HepG2 (cell line): ENCODE data around the gene MLLT10. TPM values are rescaled to one million over a fixed set of nuclear protein-coding genes. Genes with fewer than 3 reads are reported as not detected.

Experiments
- CEBPG ChIP-seq: IDR thresholded peaks from 2 replicates; pipeline ENCODE4 v1.6.1; 2016
- ELF3 ChIP-seq: IDR thresholded peaks from 2 replicates; pipeline ENCODE4 v1.6.1; 2016; ENCODE audit warnings: missing genetic modification reagents, missing compliant biosample characterization
- FIP1L1 ChIP-seq: fragments of 200-400 bp; formaldehyde crosslinking; IDR thresholded peaks from 2 replicates; pipeline ENCODE4 v1.6.1; 2018; ENCODE audit warnings: low read depth, mild to moderate bottlenecking, low read length, moderate library complexity, borderline replicate concordance; ENCODE audit not compliant: insufficient read depth
- FOXA1 ChIP-seq, 2 experiments: fragments of 450-650 bp in 1 of 2; sonication (generic) in 1 of 2; formaldehyde crosslinking in 1 of 2; IDR thresholded peaks; 2 replicates each; pipeline versions ENCODE4 v1.4.0 to v1.6.1; 2016 to 2020; ENCODE audit warnings: missing genetic modification reagents in 1 of 2
- HOXA3 ChIP-seq: sonication (generic); formaldehyde crosslinking; IDR thresholded peaks from 2 replicates; pipeline ENCODE4 v1.5.0; 2020; ENCODE audit warnings: missing genetic modification reagents
- HOXA5 ChIP-seq: sonication (generic); formaldehyde crosslinking; IDR thresholded peaks from 2 replicates; pipeline ENCODE4 v1.4.0; 2020; ENCODE audit warnings: missing genetic modification reagents
- KLF9 ChIP-seq: IDR thresholded peaks from 2 replicates; pipeline ENCODE4 v1.6.1; 2016; ENCODE audit warnings: low read depth
- NONO ChIP-seq, 2 experiments: fragments of 450-650 bp in 1 of 2; sonication (generic) in 1 of 2; formaldehyde crosslinking in 1 of 2; IDR thresholded peaks in 1 of 2; conservative IDR thresholded peaks in 1 of 2; 2 replicates each; pipeline versions ENCODE4 v1.6.1 to v1.8.0; 2017 to 2022; ENCODE audit warnings: mild to moderate bottlenecking in 1 of 2, missing genetic modification reagents in 1 of 2, moderate library complexity in 1 of 2
- RBM22 ChIP-seq: fragments of 200-400 bp; formaldehyde crosslinking; optimal IDR thresholded peaks from 2 replicates; pipeline ENCODE3; 2017; ENCODE audit warnings: mild to moderate bottlenecking, low read length, moderate library complexity
- RFXAP ChIP-seq: sonication (generic); formaldehyde crosslinking; IDR thresholded peaks from 2 replicates; pipeline ENCODE4 v1.4.0; 2020; ENCODE audit warnings: missing genetic modification reagents, borderline replicate concordance
- SALL1 ChIP-seq: sonication (generic); formaldehyde crosslinking; IDR thresholded peaks from 2 replicates; pipeline ENCODE4 v1.8.0; 2022; ENCODE audit warnings: mild to moderate bottlenecking, missing genetic modification reagents
- SCMH1 ChIP-seq: sonication (generic); formaldehyde crosslinking; IDR thresholded peaks from 2 replicates; pipeline ENCODE4 v1.9.0; 2021; ENCODE audit warnings: missing genetic modification reagents, mild to moderate bottlenecking, borderline replicate concordance
- SKI ChIP-seq: fragments of 450-650 bp; IDR thresholded peaks from one replicate; pipeline ENCODE4 v1.6.1; 2018; ENCODE audit warnings: mild to moderate bottlenecking; ENCODE audit not compliant: partially characterized antibody
- TBL1XR1 ChIP-seq: fragments of 150-350 bp; IDR thresholded peaks from 2 replicates; pipeline ENCODE4 v1.6.1; 2014; ENCODE audit warnings: borderline replicate concordance, low read length; ENCODE audit not compliant: partially characterized antibody
- XRCC5 ChIP-seq: fragments of 200-400 bp; formaldehyde crosslinking; optimal IDR thresholded peaks from 2 replicates; pipeline ENCODE3; 2017; ENCODE audit warnings: mild to moderate bottlenecking, low read length
- ZBTB3 ChIP-seq: sonication (generic); formaldehyde crosslinking; IDR thresholded peaks from 2 replicates; pipeline ENCODE4 v1.4.0; 2020; ENCODE audit warnings: low read depth, mild to moderate bottlenecking, moderate library complexity, missing genetic modification reagents, borderline replicate concordance
- ZFP41 ChIP-seq: sonication (generic); formaldehyde crosslinking; IDR thresholded peaks from 2 replicates; pipeline ENCODE4 v1.4.0; 2020; ENCODE audit warnings: mild to moderate bottlenecking, missing genetic modification reagents, borderline replicate concordance
- ZMAT3 ChIP-seq: sonication (generic); formaldehyde crosslinking; conservative IDR thresholded peaks from 2 replicates; pipeline ENCODE4 v1.7.0; 2021; ENCODE audit warnings: missing genetic modification reagents
- ZNF136 ChIP-seq: sonication (generic); formaldehyde crosslinking; IDR thresholded peaks from 2 replicates; pipeline ENCODE4 v1.8.1; 2022; ENCODE audit warnings: low read depth, mild to moderate bottlenecking, moderate library complexity, missing genetic modification reagents
- ZNF33B ChIP-seq: sonication (generic); formaldehyde crosslinking; IDR thresholded peaks from 2 replicates; pipeline ENCODE4 v1.5.1; 2020; ENCODE audit warnings: mild to moderate bottlenecking, missing genetic modification reagents
- ZNF570 ChIP-seq: sonication (generic); formaldehyde crosslinking; IDR thresholded peaks from 2 replicates; pipeline ENCODE4 v1.4.0; 2020; ENCODE audit warnings: mild to moderate bottlenecking, missing genetic modification reagents, borderline replicate concordance
- ZNF713 ChIP-seq: sonication (generic); formaldehyde crosslinking; IDR thresholded peaks from 2 replicates; pipeline ENCODE4 v1.4.0; 2020; ENCODE audit warnings: mild to moderate bottlenecking, missing genetic modification reagents
- ZNF790 ChIP-seq: sonication (generic); formaldehyde crosslinking; IDR thresholded peaks from 2 replicates; pipeline ENCODE4 v1.8.0; 2022; ENCODE audit warnings: missing genetic modification reagents, mild to moderate bottlenecking, borderline replicate concordance
- ZNF878 ChIP-seq: sonication (generic); formaldehyde crosslinking; IDR thresholded peaks from 2 replicates; pipeline ENCODE4 v1.8.1; 2023; ENCODE audit warnings: mild to moderate bottlenecking, missing genetic modification reagents, moderate library complexity
- polyA plus RNA-seq, 8 experiments: library from polyadenylated mRNA; depleted of rRNA in 3 of 8; stranded (reverse) in 7 of 8; unstranded in 1 of 8; fragments of >200 nt; fragmentation: Illumina TruSeq in 4 of 8; extraction: Trizol in 4 of 8; gene quantifications; 2 replicates each; pipeline versions ENCODE4 v1.2.1 to v1.2.3, GENCODE V29; 2011 to 2016; ENCODE audit warnings: low read depth in 4 of 8, missing spikeins in 1 of 8, mixed read lengths in 1 of 8; ENCODE audit not compliant: insufficient read depth in 1 of 8
- total RNA-seq, 5 experiments: library from RNA; depleted of rRNA; stranded (reverse); fragments of >200 nt; fragmentation: Illumina TruSeq; extraction: Trizol; gene quantifications; 2 replicates each; pipeline ENCODE4 v1.2.3, GENCODE V29; 2016; ENCODE audit warnings: low read depth in 1 of 5
- TF ChIP-seq, protein P1 (sequence below): sonication (generic); formaldehyde crosslinking; IDR thresholded peaks from 2 replicates; pipeline ENCODE4 v1.8.0; 2022; ENCODE audit warnings: missing genetic modification reagents, mild to moderate bottlenecking, inconsistent platforms, borderline replicate concordance
- TF ChIP-seq, protein P2 (sequence below): sonication (generic); formaldehyde crosslinking; IDR thresholded peaks from 2 replicates; pipeline ENCODE4 v1.5.1; 2020; ENCODE audit warnings: missing genetic modification reagents, mild to moderate bottlenecking, borderline replicate concordance

Gene MLLT10
- total and polyA plus RNA-seq, 2 of the 13 experiments (the other 11 are each of a cell fraction or from before 2014, with no cell fraction given): 51.3 to 84.1 TPM

DNA sequence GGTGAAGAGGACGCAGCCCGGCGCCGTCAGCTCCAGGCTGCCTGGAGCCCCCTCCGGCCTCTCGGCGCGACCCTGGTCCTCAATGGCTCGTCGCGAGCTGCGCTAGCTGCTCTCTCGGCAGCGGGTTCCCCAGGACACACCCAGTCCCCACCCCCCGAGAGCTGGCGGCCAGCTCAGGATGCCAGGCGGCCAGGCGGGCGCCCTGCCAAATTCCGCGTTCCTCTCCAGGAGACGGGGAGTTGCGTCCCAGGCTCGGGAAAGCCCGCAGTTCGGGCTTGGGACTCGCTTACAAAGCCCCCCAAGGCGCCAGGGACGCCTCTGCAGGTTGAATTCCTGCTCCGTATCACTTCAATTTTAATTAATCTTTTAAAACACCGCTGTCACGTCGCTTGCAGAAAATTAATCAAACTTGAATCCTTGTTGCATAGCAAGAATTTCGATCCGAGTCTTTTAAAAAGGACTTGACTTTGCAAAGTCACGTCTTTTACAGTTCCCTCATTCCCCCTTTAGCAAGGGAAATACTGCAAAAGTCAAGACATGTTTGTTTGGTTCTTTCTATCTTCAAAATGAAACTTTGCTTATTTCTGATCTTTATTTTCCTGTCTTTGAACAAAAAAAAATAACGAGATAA is 36.7 kb upstream of the MLLT10 start (continued):
- TF ChIP-seq ZMAT3 (CRISPR knock-in tag): no peak
- TF ChIP-seq NONO (IDR thresholded peaks at IDR 0.05): no peak
- peak; percentile 29; the same call in 1 of the 2 replicates for TF ChIP-seq NONO (CRISPR knock-in tag; conservative IDR thresholded peaks at IDR 0.05)
- TF ChIP-seq XRCC5: peak; percentile 59
- TF ChIP-seq ZFP41 (CRISPR knock-in tag): no peak
- TF ChIP-seq, protein P1, sequence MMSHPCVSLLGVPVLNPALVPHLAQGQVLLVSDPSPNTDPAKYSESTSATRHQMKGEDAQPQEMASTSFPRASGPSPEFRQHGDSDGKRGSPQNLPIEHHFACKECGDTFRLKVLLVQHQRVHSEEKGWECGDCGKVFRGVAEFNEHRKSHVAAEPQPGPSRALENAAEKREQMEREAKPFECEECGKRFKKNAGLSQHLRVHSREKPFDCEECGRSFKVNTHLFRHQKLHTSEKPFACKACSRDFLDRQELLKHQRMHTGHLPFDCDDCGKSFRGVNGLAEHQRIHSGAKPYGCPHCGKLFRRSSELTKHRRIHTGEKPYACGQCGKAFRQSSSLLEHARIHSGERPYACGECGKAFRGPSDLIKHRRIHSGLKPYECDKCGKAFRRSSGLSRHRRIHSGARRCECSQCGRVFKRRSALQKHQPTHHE: no peak
- TF ChIP-seq FIP1L1: no peak
- peak; percentile 91 for TF ChIP-seq ELF3 (CRISPR knock-in tag)
- no peak for TF ChIP-seq RFXAP (CRISPR knock-in tag)
- TF ChIP-seq, protein P2, sequence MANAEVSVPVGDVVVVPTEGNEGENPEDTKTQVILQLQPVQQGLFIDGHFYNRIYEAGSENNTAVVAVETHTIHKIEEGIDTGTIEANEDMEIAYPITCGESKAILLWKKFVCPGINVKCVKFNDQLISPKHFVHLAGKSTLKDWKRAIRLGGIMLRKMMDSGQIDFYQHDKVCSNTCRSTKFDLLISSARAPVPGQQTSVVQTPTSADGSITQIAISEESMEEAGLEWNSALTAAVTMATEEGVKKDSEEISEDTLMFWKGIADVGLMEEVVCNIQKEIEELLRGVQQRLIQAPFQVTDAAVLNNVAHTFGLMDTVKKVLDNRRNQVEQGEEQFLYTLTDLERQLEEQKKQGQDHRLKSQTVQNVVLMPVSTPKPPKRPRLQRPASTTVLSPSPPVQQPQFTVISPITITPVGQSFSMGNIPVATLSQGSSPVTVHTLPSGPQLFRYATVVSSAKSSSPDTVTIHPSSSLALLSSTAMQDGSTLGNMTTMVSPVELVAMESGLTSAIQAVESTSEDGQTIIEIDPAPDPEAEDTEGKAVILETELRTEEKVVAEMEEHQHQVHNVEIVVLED (CRISPR knock-in tag): peak; percentile 71
- no peak; the same call in 1 of the 2 replicates for TF ChIP-seq ZNF790 (CRISPR knock-in tag)
- TF ChIP-seq ZNF136 (CRISPR knock-in tag): no peak
- no peak for TF ChIP-seq TBL1XR1
- no peak for TF ChIP-seq ZNF570
- no peak; the same call in 1 of the 2 replicates for TF ChIP-seq HOXA5 (CRISPR knock-in tag)
- no peak for TF ChIP-seq CEBPG (CRISPR knock-in tag)
- peak; percentile 80 for TF ChIP-seq SALL1 (CRISPR knock-in tag)
- TF ChIP-seq ZNF713 (CRISPR knock-in tag): no peak
- TF ChIP-seq SCMH1: no peak
- TF ChIP-seq ZNF878 (CRISPR knock-in tag): peak; percentile 69; the same call in 1 of the 2 replicates
- no peak for TF ChIP-seq ZBTB3 (CRISPR knock-in tag)
- no peak for TF ChIP-seq RBM22
- 0 out of 2 replicates have a peak, but pooled peaks have one; percentile 27 for TF ChIP-seq KLF9
- TF ChIP-seq ZNF33B (CRISPR knock-in tag): peak; percentile 67
- peak; percentile 64 for TF ChIP-seq HOXA3
- TF ChIP-seq SKI: peak; percentile 59
- no peak for TF ChIP-seq FOXA1 (IDR thresholded peaks at IDR 0.05)
- no peak for TF ChIP-seq FOXA1 (CRISPR knock-in tag; IDR thresholded peaks at IDR 0.05)
